K562 (cell line): ENCODE data around the gene MARCHF7. TPM values are rescaled to one million over a fixed set of nuclear protein-coding genes. Genes with fewer than 3 reads are reported as not detected.

Source experiments
- FOXA1 ChIP-seq: fragments of 450-650 bp; IDR thresholded peaks from 2 replicates; pipeline ENCODE4 v1.6.1; 2016; ENCODE audit warnings: mild to moderate bottlenecking, borderline replicate concordance
- HDAC2 ChIP-seq: fragments of 450-650 bp; IDR thresholded peaks from 2 replicates; pipeline ENCODE4 v1.6.1; 2016; ENCODE audit warnings: mild to moderate bottlenecking
- ILK ChIP-seq: fragments of 450-650 bp; IDR thresholded peaks from 2 replicates; pipeline ENCODE4 v1.6.1; 2016; ENCODE audit warnings: missing genetic modification characterization, low read depth, mild to moderate bottlenecking, missing compliant biosample characterization, moderate library complexity, borderline replicate concordance
- KAT7 ChIP-seq: sonication (generic); formaldehyde crosslinking; IDR thresholded peaks from 2 replicates; pipeline ENCODE4 v1.8.0; 2022; ENCODE audit warnings: missing genetic modification reagents, mild to moderate bottlenecking, borderline replicate concordance
- KDM1A ChIP-seq, 2 experiments: fragments of 450-650 bp; IDR thresholded peaks; 2 replicates each; pipeline ENCODE4 v1.6.1; 2016; ENCODE audit warnings: mild to moderate bottlenecking in 2 of 2
- LCOR ChIP-seq: sonication (generic); formaldehyde crosslinking; IDR thresholded peaks from 2 replicates; pipeline ENCODE4 v1.8.0; 2022; ENCODE audit warnings: mild to moderate bottlenecking, missing genetic modification reagents
- NONO ChIP-seq, 2 experiments: fragments of 200-400 bp in 1 of 2; fragments of 450-650 bp in 1 of 2; formaldehyde crosslinking in 1 of 2; IDR thresholded peaks; 2 replicates each; pipeline ENCODE4 v1.6.1; 2017; ENCODE audit warnings: low read depth in 2 of 2, mild to moderate bottlenecking in 2 of 2, moderate library complexity in 2 of 2, low read length in 1 of 2
- REST ChIP-seq, 2 experiments: fragments of 450-650 bp; formaldehyde crosslinking in 1 of 2; IDR thresholded peaks; 2 replicates each; pipeline versions ENCODE4 v1.4.0 to v1.6.1; 2014 to 2020; ENCODE audit warnings: mild to moderate bottlenecking in 2 of 2, borderline replicate concordance in 1 of 2, low read depth in 1 of 2
- RHOXF2B ChIP-seq: fragments of 250-450 bp; sonication (Bioruptor Pico); conservative IDR thresholded peaks from 2 replicates; pipeline ENCODE4 v1.5.1; 2021
- STAT5A ChIP-seq: IDR thresholded peaks from 2 replicates; pipeline ENCODE4 v1.6.1; 2012; ENCODE audit warnings: low read length, inconsistent platforms, borderline replicate concordance
- WHSC1 ChIP-seq: IDR thresholded peaks from one replicate; pipeline ENCODE4 v1.6.1; 2012; ENCODE audit warnings: low read length, control low read depth, inconsistent platforms
- ZNF143 ChIP-seq: sonication (generic); formaldehyde crosslinking; IDR thresholded peaks from 2 replicates; pipeline ENCODE4 v1.9.0; 2022; ENCODE audit warnings: mild to moderate bottlenecking, missing genetic modification reagents
- ZNF3 ChIP-seq: fragments of 250-450 bp; sonication (Bioruptor Pico); IDR thresholded peaks from 2 replicates; pipeline ENCODE4 v1.5.0; 2021; ENCODE audit warnings: mild to moderate bottlenecking, moderate library complexity
- ZNF561 ChIP-seq: fragments of 450-650 bp; formaldehyde crosslinking; conservative IDR thresholded peaks from 2 replicates; pipeline ENCODE4 v1.4.0; 2020; ENCODE audit warnings: mild to moderate bottlenecking, moderate library complexity
- polyA plus RNA-seq, 8 experiments: library from polyadenylated mRNA; depleted of rRNA in 4 of 8; stranded (reverse) in 5 of 8; unstranded in 3 of 8; fragments of >200 nt; fragmentation: Nextera tagmentation in 2 of 8; fragmentation: Illumina TruSeq in 1 of 8; extraction: Ambion mirVana in 2 of 8; extraction: Trizol in 1 of 8; gene quantifications; 2 replicates each; pipeline versions ENCODE4 v1.2.1 to v1.2.3, GENCODE V29; 2011 to 2014; ENCODE audit warnings: inconsistent platforms in 1 of 8, missing spikeins in 1 of 8
- total RNA-seq, 7 experiments: library from RNA; depleted of rRNA in 6 of 7; stranded (reverse); fragments of >200 nt in 6 of 7; fragmentation: Illumina TruSeq in 2 of 7; extraction: Trizol in 2 of 7; gene quantifications; 2 replicates each; pipeline versions ENCODE4 v1.2.1 to v1.2.3, GENCODE V29; 2011 to 2021; ENCODE audit warnings: low replicate concordance in 1 of 7
- TF ChIP-seq, protein P1 (sequence below): fragments of 250-450 bp; sonication (Bioruptor Pico); IDR thresholded peaks from 2 replicates; pipeline ENCODE4 v1.9.0; 2021; ENCODE audit warnings: mild to moderate bottlenecking, inconsistent platforms
- TF ChIP-seq, protein P2 (sequence below), 3 experiments: IDR thresholded peaks in 2 of 3; conservative IDR thresholded peaks in 1 of 3; 2 replicates each; pipeline ENCODE4 v1.5.1; 2011 to 2012; ENCODE audit warnings: low read length in 3 of 3, mild to moderate bottlenecking in 3 of 3, control low read depth in 2 of 3, improper control_type of control experiment in 1 of 3, inconsistent platforms in 1 of 3, low read depth in 1 of 3, mixed read lengths in 1 of 3, moderate library complexity in 1 of 3; ENCODE audit not compliant: insufficient read depth in 2 of 3

Gene MARCHF7
- total and polyA plus RNA-seq, 9 of the 15 experiments (the other 6 are each of a cell fraction or from before 2014, with no cell fraction given), result 58.2 to 137 (median 86.7) TPM

DNA sequence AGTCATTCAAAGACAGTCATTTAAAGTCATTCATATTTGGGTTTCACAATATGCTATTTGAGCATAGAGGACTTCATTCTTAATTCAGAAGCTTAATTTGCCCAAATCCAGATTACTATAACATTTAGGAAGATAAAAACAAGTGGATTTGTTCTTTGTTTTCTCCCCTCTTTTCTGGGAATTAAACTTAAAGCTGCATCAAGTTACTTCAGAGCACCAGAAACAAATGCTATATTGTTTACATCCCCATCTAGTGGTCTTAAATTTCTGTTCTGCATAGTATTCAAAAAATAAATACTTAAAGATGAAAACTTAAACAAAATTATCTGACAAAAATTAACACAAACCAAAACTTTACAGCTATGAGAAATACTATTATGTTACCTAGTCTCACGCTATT, 34.7 kb upstream of the MARCHF7 start (continued):
- TF ChIP-seq ZNF561 (CRISPR knock-in tag) (no peak), KAT7 (CRISPR knock-in tag) (no peak), FOXA1 (no peak), NONO (IDR thresholded peaks at IDR 0.05; ENCODE audit: low read depth in 2 of 2, low read length in 1 of 2) (0 out of 4 replicates have a peak, but pooled peaks of 1 of the 2 experiments have one; percentile 11), ZNF3 (CRISPR knock-in tag) (no peak), KDM1A (IDR thresholded peaks at IDR 0.05) (no peak), LCOR (CRISPR knock-in tag) (no peak), ZNF143 (CRISPR knock-in tag) (no peak), WHSC1 (no peak), REST (IDR thresholded peaks at IDR 0.05; ENCODE audit: borderline replicate concordance) (peak; percentile 32; the same call in 1 of the 2 replicates), REST (CRISPR knock-in tag; IDR thresholded peaks at IDR 0.05; ENCODE audit: low read depth) (no peak), HDAC2 (no peak), STAT5A (no peak), RHOXF2B (CRISPR knock-in tag) (no peak), ILK (tag) (no peak)
- TF ChIP-seq, protein P1, sequence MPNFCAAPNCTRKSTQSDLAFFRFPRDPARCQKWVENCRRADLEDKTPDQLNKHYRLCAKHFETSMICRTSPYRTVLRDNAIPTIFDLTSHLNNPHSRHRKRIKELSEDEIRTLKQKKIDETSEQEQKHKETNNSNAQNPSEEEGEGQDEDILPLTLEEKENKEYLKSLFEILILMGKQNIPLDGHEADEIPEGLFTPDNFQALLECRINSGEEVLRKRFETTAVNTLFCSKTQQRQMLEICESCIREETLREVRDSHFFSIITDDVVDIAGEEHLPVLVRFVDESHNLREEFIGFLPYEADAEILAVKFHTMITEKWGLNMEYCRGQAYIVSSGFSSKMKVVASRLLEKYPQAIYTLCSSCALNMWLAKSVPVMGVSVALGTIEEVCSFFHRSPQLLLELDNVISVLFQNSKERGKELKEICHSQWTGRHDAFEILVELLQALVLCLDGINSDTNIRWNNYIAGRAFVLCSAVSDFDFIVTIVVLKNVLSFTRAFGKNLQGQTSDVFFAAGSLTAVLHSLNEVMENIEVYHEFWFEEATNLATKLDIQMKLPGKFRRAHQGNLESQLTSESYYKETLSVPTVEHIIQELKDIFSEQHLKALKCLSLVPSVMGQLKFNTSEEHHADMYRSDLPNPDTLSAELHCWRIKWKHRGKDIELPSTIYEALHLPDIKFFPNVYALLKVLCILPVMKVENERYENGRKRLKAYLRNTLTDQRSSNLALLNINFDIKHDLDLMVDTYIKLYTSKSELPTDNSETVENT (CRISPR knock-in tag), result no peak
- TF ChIP-seq, protein P2, sequence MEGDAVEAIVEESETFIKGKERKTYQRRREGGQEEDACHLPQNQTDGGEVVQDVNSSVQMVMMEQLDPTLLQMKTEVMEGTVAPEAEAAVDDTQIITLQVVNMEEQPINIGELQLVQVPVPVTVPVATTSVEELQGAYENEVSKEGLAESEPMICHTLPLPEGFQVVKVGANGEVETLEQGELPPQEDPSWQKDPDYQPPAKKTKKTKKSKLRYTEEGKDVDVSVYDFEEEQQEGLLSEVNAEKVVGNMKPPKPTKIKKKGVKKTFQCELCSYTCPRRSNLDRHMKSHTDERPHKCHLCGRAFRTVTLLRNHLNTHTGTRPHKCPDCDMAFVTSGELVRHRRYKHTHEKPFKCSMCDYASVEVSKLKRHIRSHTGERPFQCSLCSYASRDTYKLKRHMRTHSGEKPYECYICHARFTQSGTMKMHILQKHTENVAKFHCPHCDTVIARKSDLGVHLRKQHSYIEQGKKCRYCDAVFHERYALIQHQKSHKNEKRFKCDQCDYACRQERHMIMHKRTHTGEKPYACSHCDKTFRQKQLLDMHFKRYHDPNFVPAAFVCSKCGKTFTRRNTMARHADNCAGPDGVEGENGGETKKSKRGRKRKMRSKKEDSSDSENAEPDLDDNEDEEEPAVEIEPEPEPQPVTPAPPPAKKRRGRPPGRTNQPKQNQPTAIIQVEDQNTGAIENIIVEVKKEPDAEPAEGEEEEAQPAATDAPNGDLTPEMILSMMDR (IDR thresholded peaks at IDR 0.05 in 2 of 3, conservative IDR thresholded peaks at IDR 0.05 in 1 of 3; ENCODE audit: insufficient read depth in 2 of 3, low read depth in 1 of 3, low read length in 3 of 3), result peak in 1 of 3 experiments; percentile 61; a peak in 2 of 6 replicates
